ENCODE data around the gene LCA5. TPM values are rescaled to one million over a fixed set of nuclear protein-coding genes. Genes with fewer than 3 reads are reported as not detected.

Gene LCA5
- total RNA-seq, 1 donor from 2014 or later: 7.2 TPM

DNA sequence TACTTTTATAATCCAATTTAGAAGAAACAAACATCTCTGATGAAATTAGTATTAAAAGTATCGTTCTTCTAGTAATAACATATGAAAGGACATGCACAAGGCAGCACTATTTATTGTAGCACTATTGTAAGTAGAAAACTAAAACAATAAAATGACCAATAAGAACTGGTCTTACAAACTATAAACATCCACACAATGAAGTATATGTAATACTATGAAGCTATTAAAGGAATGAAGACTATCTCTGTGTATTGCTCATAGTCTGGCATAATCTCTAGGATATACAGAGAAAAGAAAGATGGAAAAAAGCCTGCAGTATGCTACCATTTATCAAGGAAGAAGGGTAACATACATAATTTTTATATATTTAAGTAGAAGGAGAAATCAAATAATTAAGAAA, 16.7 kb downstream of the LCA5 start:
- Histone ChIP-seq H3K36me3 (peaks cover 0 to 5% of the 10 kb centered on the region in 2 donors), H3K9me3 (peaks cover 0 to 7% of the 10 kb centered on the region in 2 donors), H3K27ac (no peak overlapping the region), H3K4me3 (no peak overlapping the region), H3K4me1 (no peaks in the 10 kb centered on the region), H3K27me3 (no peaks in the 10 kb centered on the region)
- no peak for DNase-seq (ENCODE audit: low spot score in 2 of 2)
- TF ChIP-seq, protein P1, sequence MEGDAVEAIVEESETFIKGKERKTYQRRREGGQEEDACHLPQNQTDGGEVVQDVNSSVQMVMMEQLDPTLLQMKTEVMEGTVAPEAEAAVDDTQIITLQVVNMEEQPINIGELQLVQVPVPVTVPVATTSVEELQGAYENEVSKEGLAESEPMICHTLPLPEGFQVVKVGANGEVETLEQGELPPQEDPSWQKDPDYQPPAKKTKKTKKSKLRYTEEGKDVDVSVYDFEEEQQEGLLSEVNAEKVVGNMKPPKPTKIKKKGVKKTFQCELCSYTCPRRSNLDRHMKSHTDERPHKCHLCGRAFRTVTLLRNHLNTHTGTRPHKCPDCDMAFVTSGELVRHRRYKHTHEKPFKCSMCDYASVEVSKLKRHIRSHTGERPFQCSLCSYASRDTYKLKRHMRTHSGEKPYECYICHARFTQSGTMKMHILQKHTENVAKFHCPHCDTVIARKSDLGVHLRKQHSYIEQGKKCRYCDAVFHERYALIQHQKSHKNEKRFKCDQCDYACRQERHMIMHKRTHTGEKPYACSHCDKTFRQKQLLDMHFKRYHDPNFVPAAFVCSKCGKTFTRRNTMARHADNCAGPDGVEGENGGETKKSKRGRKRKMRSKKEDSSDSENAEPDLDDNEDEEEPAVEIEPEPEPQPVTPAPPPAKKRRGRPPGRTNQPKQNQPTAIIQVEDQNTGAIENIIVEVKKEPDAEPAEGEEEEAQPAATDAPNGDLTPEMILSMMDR (IDR thresholded peaks at IDR 0.05): no peak
- intact Hi-C loops (cut with DNase I): no loop called here

DNA sequence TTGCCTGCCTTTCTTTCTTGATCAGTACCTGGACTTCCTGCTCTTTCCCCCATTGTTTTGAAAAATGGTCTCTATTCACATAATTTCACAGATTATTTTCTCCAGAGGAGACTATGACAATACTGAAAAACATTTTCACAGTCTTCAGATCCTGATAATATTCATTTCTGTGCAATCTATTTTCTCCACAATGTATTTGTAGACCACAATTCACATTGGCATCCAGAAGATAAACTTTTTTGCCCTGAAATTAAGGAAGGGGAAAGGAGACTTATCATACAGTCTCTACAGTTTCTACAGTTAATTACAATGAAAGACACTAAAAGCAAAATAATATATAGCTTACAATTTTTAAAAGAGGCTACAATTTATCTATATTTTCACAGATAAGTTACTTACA, 18.4 kb downstream of the LCA5 start:
- Histone ChIP-seq H3K27me3 (no peaks in the 10 kb centered on the region), H3K4me3 (no peak overlapping the region), H3K36me3 (no peaks in the 10 kb centered on the region), H3K27ac (no peak overlapping the region), H3K4me1 (no peaks in the 10 kb centered on the region), H3K9me3 (peaks cover 0 to 1% of the 10 kb centered on the region in 2 donors)
- TF ChIP-seq, protein P1 (IDR thresholded peaks at IDR 0.05): no peak
- intact Hi-C loops (cut with DNase I): no loop called here
- DNase-seq (ENCODE audit: low spot score in 2 of 2): no peak

DNA sequence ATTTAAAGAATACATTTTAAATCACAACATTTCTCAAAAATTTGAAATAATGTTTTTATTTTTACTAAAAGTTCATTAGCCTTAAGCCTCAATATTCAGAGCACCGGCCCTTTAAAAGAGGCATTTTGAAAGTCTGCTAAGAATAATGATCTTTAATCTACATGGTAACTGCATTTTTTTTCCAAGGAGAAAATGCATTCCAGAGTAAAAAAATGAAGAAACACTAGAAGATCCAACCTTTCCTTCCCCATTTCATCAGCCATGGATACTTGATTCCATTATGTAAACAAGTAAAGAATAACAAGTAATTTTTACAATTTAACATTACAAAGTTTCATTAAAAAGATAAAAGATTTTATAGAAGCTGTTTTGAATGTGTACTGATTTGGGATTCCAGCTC, 21.8 kb downstream of the LCA5 start:
- Histone ChIP-seq H3K4me1 (no peaks in the 10 kb centered on the region), H3K36me3 (peaks cover 0 to 7% of the 10 kb centered on the region in 2 donors), H3K4me3 (no peak overlapping the region), H3K27me3 (no peaks in the 10 kb centered on the region), H3K9me3 (no peaks in the 10 kb centered on the region), H3K27ac (no peak overlapping the region)
- TF ChIP-seq, protein P1 (IDR thresholded peaks at IDR 0.05): no peak
- DNase-seq (ENCODE audit: low spot score in 2 of 2): no peak
- intact Hi-C loops (cut with DNase I): no loop called here

DNA sequence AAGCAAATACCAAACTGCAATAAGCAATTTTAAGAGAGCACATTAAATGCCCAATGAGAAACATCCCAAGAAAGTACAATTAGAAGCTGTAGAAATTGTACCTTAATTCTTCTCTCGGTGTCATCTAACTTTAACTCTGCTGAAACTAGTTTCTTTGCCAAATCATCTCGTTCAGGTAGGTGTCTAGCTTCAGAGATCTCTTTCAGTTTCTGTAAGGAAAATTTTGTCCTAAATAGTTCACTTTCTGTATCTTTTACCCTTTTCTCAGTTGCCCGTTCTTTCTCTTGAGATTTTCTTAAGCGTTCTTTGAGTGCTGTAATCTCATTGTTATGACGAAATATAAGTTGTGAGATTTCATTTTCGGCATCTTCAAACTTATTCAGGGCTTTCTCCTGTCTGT, 24.1 kb downstream of the LCA5 start:
- no peaks in the 10 kb centered on the region for H3K9me3 ChIP-seq
- no peak overlapping the region for H3K4me3 ChIP-seq
- no peak for DNase-seq (ENCODE audit: low spot score in 2 of 2)
- H3K27me3 ChIP-seq: no peaks in the 10 kb centered on the region
- H3K4me1 ChIP-seq: no peaks in the 10 kb centered on the region
- intact Hi-C loops (cut with DNase I): no loop called here
- TF ChIP-seq, protein P1 (IDR thresholded peaks at IDR 0.05): no peak
- H3K27ac ChIP-seq: no peak overlapping the region
- peaks cover 0 to 7% of the 10 kb centered on the region in 2 donors for H3K36me3 ChIP-seq

DNA sequence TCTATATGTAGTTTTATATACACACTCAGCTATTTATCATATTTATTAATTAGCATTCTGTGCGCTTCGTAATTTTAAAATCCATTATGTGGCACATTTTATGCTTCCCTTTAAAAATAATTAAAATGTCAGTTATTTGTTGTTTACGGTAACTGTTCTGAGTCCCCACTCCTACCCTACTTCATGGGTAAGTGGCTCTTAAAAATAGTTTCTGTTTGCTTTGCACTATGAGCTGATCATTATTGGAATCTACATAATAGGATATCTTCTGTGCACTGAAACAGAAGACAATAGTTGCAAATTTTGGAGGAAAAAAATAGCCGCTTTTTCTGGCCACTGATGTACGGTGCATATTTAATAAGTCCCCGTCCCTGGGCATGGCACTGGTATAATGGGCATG, 25.2 kb downstream of the LCA5 start:
- H3K9me3 ChIP-seq: no peaks in the 10 kb centered on the region
- no peak overlapping the region for H3K27ac ChIP-seq
- H3K27me3 ChIP-seq: no peaks in the 10 kb centered on the region
- TF ChIP-seq, protein P1 (IDR thresholded peaks at IDR 0.05): no peak
- no peak overlapping the region for H3K4me3 ChIP-seq
- H3K36me3 ChIP-seq: peaks cover 0 to 14% of the 10 kb centered on the region in 2 donors
- intact Hi-C loops (cut with DNase I): no loop called here
- no peaks in the 10 kb centered on the region for H3K4me1 ChIP-seq
- DNase-seq (ENCODE audit: low spot score in 2 of 2): no peak

DNA sequence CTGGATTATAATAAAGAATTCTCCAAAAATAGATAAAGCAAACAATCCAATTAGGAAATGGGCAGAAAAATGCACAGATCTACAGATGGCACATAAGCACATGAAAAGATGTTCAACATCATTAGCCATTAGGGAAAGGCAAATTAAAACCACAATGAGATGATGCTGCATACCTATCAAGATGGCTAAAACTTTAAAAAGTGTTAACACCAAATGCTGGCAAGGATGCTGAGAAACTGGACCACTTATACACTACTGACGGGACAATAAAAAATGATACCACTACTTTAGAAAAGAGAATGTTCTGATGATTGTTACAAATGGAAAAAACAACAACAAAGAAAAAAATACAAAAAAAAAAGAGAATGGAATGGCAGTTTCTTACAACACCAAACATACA, 26.5 kb downstream of the LCA5 start:
- Histone ChIP-seq H3K36me3 (peaks cover 0 to 14% of the 10 kb centered on the region in 2 donors), H3K4me3 (no peak overlapping the region), H3K27me3 (no peaks in the 10 kb centered on the region), H3K27ac (no peak overlapping the region), H3K9me3 (no peaks in the 10 kb centered on the region), H3K4me1 (no peaks in the 10 kb centered on the region)
- TF ChIP-seq, protein P1 (IDR thresholded peaks at IDR 0.05): no peak
- intact Hi-C loops (cut with DNase I): no loop called here
- no peak for DNase-seq (ENCODE audit: low spot score in 2 of 2)
